Measurements from ENCODE around the gene KLK2. TPM values are rescaled to one million over a fixed set of nuclear protein-coding genes. Genes with fewer than 3 reads are reported as not detected.

KLK2 gene
- total RNA-seq, 5 donors from 2014 or later (not counting 1 experiment from before 2014, with no cell fraction given): not detected

GRCh38 chr19:50859849-50860248 is 13.4 kb upstream of the KLK2 start:
- DNase-seq (no peak), ATAC-seq (replicated peaks in 1 of 4) (no peak)
- ChIA-PET POLR2A (no interaction called here), CTCF (no interaction called here)
- no peaks in the 10 kb centered on the region for H3K4me1 ChIP-seq (ENCODE audit: control insufficient read depth in 1 of 2, extremely low read depth in 1 of 2, insufficient read depth in 2 of 2, low read length in 2 of 2)
- Mint-ChIP-seq H3K27ac (no peak overlapping the region), H3K4me1 (no peaks in the 10 kb centered on the region), H3K9me3 (peaks cover 0 to 16% (median 14%) of the 10 kb centered on the region in 3 donors), H3K4me3 (no peak overlapping the region), H3K27me3 (peaks cover 61% of the 10 kb centered on the region in 2 donors), H3K36me3 (no peaks in the 10 kb centered on the region)
- 100% methylated on average over 3 of the region's 4 CpGs for WGBS (ENCODE audit: insufficient coverage)
- peaks cover 3 to 48% of the 10 kb centered on the region in 2 experiments for H3K27me3 ChIP-seq (replicated peaks in 1 of 2; ENCODE audit: control insufficient read depth in 2 of 2, extremely low read depth in 1 of 2, insufficient read depth in 2 of 2, low read length in 1 of 2)
- no peak overlapping the region for H3K27ac ChIP-seq (ENCODE audit: low read length)
- H3K4me3 ChIP-seq (ENCODE audit: control insufficient read depth in 1 of 2, extremely low read depth in 1 of 2, low read length in 1 of 2): no peak overlapping the region
- H3K36me3 ChIP-seq (ENCODE audit: control insufficient read depth in 2 of 2, extremely low read depth in 1 of 2, insufficient read depth in 1 of 2, low read length in 1 of 2): no peaks in the 10 kb centered on the region
- H3K9me3 ChIP-seq: no peaks in the 10 kb centered on the region

GRCh38 chr19:50861010-50861409 is 12.2 kb upstream of the KLK2 start:
- Histone ChIP-seq H3K36me3 (ENCODE audit: control insufficient read depth in 2 of 2, extremely low read depth in 1 of 2, insufficient read depth in 1 of 2, low read length in 1 of 2) (no peaks in the 10 kb centered on the region), H3K27ac (ENCODE audit: low read length) (no peak overlapping the region), H3K9me3 (no peaks in the 10 kb centered on the region), H3K4me1 (ENCODE audit: control insufficient read depth in 1 of 2, extremely low read depth in 1 of 2, insufficient read depth in 2 of 2, low read length in 2 of 2) (no peaks in the 10 kb centered on the region), H3K4me3 (ENCODE audit: control insufficient read depth in 1 of 2, extremely low read depth in 1 of 2, low read length in 1 of 2) (no peak overlapping the region), H3K27me3 (replicated peaks in 1 of 2; ENCODE audit: control insufficient read depth in 2 of 2, extremely low read depth in 1 of 2, insufficient read depth in 2 of 2, low read length in 1 of 2) (peaks cover 3 to 38% of the 10 kb centered on the region in 2 experiments)
- H3K36me3 Mint-ChIP-seq: no peaks in the 10 kb centered on the region
- ChIA-PET CTCF (interaction anchor here in 1 of 2 donors (0.6 kb wide), 1 partner anchor 33 kb away, joined by 11 read pairs; no protein-coding TSS in a partner anchor), POLR2A (no interaction called here)
- WGBS (ENCODE audit: insufficient coverage): 80% methylated on average over 4 of the region's 5 CpGs
- no peaks in the 10 kb centered on the region for H3K4me1 Mint-ChIP-seq
- peaks cover 0 to 16% (median 14%) of the 10 kb centered on the region in 3 donors for H3K9me3 Mint-ChIP-seq
- H3K4me3 Mint-ChIP-seq: no peak overlapping the region
- ATAC-seq (replicated peaks in 1 of 4) (no peak), DNase-seq (no peak)
- H3K27ac Mint-ChIP-seq: no peak overlapping the region
- H3K27me3 Mint-ChIP-seq: peaks cover 52 to 54% of the 10 kb centered on the region in 2 donors

- Histone ChIP-seq H3K9me3 (no peaks in the 10 kb centered on the region), H3K4me1 (ENCODE audit: control insufficient read depth in 1 of 2, extremely low read depth in 1 of 2, insufficient read depth in 2 of 2, low read length in 2 of 2) (no peaks in the 10 kb centered on the region), H3K27me3 (replicated peaks in 1 of 2; ENCODE audit: control insufficient read depth in 2 of 2, extremely low read depth in 1 of 2, insufficient read depth in 2 of 2, low read length in 1 of 2) (peaks cover 3 to 34% of the 10 kb centered on the region in 2 experiments), H3K36me3 (ENCODE audit: control insufficient read depth in 2 of 2, extremely low read depth in 1 of 2, insufficient read depth in 1 of 2, low read length in 1 of 2) (no peaks in the 10 kb centered on the region), H3K27ac (ENCODE audit: low read length) (no peak overlapping the region), H3K4me3 (ENCODE audit: control insufficient read depth in 1 of 2, extremely low read depth in 1 of 2, low read length in 1 of 2) (no peak overlapping the region)
- WGBS (ENCODE audit: insufficient coverage): 86% methylated on average over 4 of the region's 7 CpGs
- ChIA-PET CTCF (no interaction called here), POLR2A (no interaction called here)
- Mint-ChIP-seq H3K36me3 (no peaks in the 10 kb centered on the region), H3K4me3 (no peak overlapping the region), H3K4me1 (no peaks in the 10 kb centered on the region), H3K27me3 (peaks cover 51 to 52% of the 10 kb centered on the region in 2 donors), H3K27ac (no peak overlapping the region), H3K9me3 (peaks cover 0 to 16% (median 14%) of the 10 kb centered on the region in 3 donors)
- DNase-seq: no peak
- ATAC-seq (replicated peaks in 1 of 4): no peak
Measured at GRCh38 chr19:50861496-50862286, 11.5 kb upstream of the KLK2 start.

GRCh38 chr19:50869479-50869878 is 3.8 kb upstream of the KLK2 start:
- WGBS (ENCODE audit: insufficient coverage): 71% methylated on average over 1 of the region's 4 CpGs
- no peak overlapping the region for H3K27ac ChIP-seq (ENCODE audit: low read length)
- peaks cover 40 to 47% of the 10 kb centered on the region in 2 donors for H3K27me3 Mint-ChIP-seq
- DNase-seq (no peak), ATAC-seq (replicated peaks in 1 of 4) (no peak)
- peaks cover 0 to 18% of the 10 kb centered on the region in 2 experiments for H3K27me3 ChIP-seq (replicated peaks in 1 of 2; ENCODE audit: control insufficient read depth in 2 of 2, extremely low read depth in 1 of 2, insufficient read depth in 2 of 2, low read length in 1 of 2)
- no peaks in the 10 kb centered on the region for H3K9me3 ChIP-seq
- ChIA-PET CTCF (no interaction called here), POLR2A (no interaction called here)
- no peak overlapping the region for H3K4me3 ChIP-seq (ENCODE audit: control insufficient read depth in 1 of 2, extremely low read depth in 1 of 2, low read length in 1 of 2)
- no peak overlapping the region for H3K4me3 Mint-ChIP-seq
- H3K36me3 ChIP-seq (ENCODE audit: control insufficient read depth in 2 of 2, extremely low read depth in 1 of 2, insufficient read depth in 1 of 2, low read length in 1 of 2): no peaks in the 10 kb centered on the region
- H3K4me1 ChIP-seq (ENCODE audit: control insufficient read depth in 1 of 2, extremely low read depth in 1 of 2, insufficient read depth in 2 of 2, low read length in 2 of 2): no peaks in the 10 kb centered on the region
- H3K27ac Mint-ChIP-seq: no peak overlapping the region
- no peaks in the 10 kb centered on the region for H3K4me1 Mint-ChIP-seq
- no peaks in the 10 kb centered on the region for H3K9me3 Mint-ChIP-seq
- no peaks in the 10 kb centered on the region for H3K36me3 Mint-ChIP-seq

GRCh38 chr19:50870417-50871089 is 2.7 kb upstream of the KLK2 start:
- H3K36me3 ChIP-seq (ENCODE audit: control insufficient read depth in 2 of 2, extremely low read depth in 1 of 2, insufficient read depth in 1 of 2, low read length in 1 of 2): no peaks in the 10 kb centered on the region
- no peak overlapping the region for H3K4me3 Mint-ChIP-seq
- H3K27ac ChIP-seq (ENCODE audit: low read length): no peak overlapping the region
- ChIA-PET CTCF (no interaction called here), POLR2A (no interaction called here)
- WGBS (ENCODE audit: insufficient coverage): 54% methylated on average over 24 of the region's 26 CpGs
- H3K9me3 ChIP-seq: no peaks in the 10 kb centered on the region
- H3K4me1 Mint-ChIP-seq: no peaks in the 10 kb centered on the region
- peaks cover 37 to 47% of the 10 kb centered on the region in 2 donors for H3K27me3 Mint-ChIP-seq
- DNase-seq (no peak), ATAC-seq (replicated peaks in 1 of 4) (no peak)
- H3K27me3 ChIP-seq (replicated peaks in 1 of 2; ENCODE audit: control insufficient read depth in 2 of 2, extremely low read depth in 1 of 2, insufficient read depth in 2 of 2, low read length in 1 of 2): peaks cover 0 to 27% of the 10 kb centered on the region in 2 experiments
- no peak overlapping the region for H3K4me3 ChIP-seq (ENCODE audit: control insufficient read depth in 1 of 2, extremely low read depth in 1 of 2, low read length in 1 of 2)
- no peak overlapping the region for H3K27ac Mint-ChIP-seq
- H3K36me3 Mint-ChIP-seq: no peaks in the 10 kb centered on the region
- H3K9me3 Mint-ChIP-seq: no peaks in the 10 kb centered on the region
- no peaks in the 10 kb centered on the region for H3K4me1 ChIP-seq (ENCODE audit: control insufficient read depth in 1 of 2, extremely low read depth in 1 of 2, insufficient read depth in 2 of 2, low read length in 2 of 2)

- Histone ChIP-seq H3K4me3 (ENCODE audit: control insufficient read depth in 1 of 2, extremely low read depth in 1 of 2, low read length in 1 of 2) (no peak overlapping the region), H3K27me3 (replicated peaks in 1 of 2; ENCODE audit: control insufficient read depth in 2 of 2, extremely low read depth in 1 of 2, insufficient read depth in 2 of 2, low read length in 1 of 2) (peaks cover 0 to 58% of the 10 kb centered on the region in 2 experiments), H3K4me1 (ENCODE audit: control insufficient read depth in 1 of 2, extremely low read depth in 1 of 2, insufficient read depth in 2 of 2, low read length in 2 of 2) (no peaks in the 10 kb centered on the region), H3K27ac (ENCODE audit: low read length) (no peak overlapping the region), H3K36me3 (ENCODE audit: control insufficient read depth in 2 of 2, extremely low read depth in 1 of 2, insufficient read depth in 1 of 2, low read length in 1 of 2) (no peaks in the 10 kb centered on the region), H3K9me3 (no peaks in the 10 kb centered on the region)
- H3K9me3 Mint-ChIP-seq: no peaks in the 10 kb centered on the region
- H3K4me1 Mint-ChIP-seq: no peaks in the 10 kb centered on the region
- no peaks in the 10 kb centered on the region for H3K36me3 Mint-ChIP-seq
- H3K27me3 Mint-ChIP-seq: peaks cover 27 to 36% of the 10 kb centered on the region in 2 donors
- no peak overlapping the region for H3K4me3 Mint-ChIP-seq
- ATAC-seq (replicated peaks in 1 of 4) (no peak), DNase-seq (no peak)
- POLR2A ChIA-PET: no interaction called here
- WGBS (ENCODE audit: insufficient coverage): 52% methylated on average over 4 of the region's 5 CpGs
- CTCF ChIA-PET: no interaction called here
- H3K27ac Mint-ChIP-seq: no peak overlapping the region
Measured at GRCh38 chr19:50874211-50874610, 972 bp downstream of the KLK2 start.
